Heart right ventricle (tissue), 16 donors: ENCODE data around the gene ABLIM1. TPM values are rescaled to one million over a fixed set of nuclear protein-coding genes. Genes with fewer than 3 reads are reported as not detected.

Experiments
- ATAC-seq, 8 donors: fragments of 200-7000 bp; cut with Tn5 transposase; one replicate each; pipeline ENCODE4 v1.9.1; 2020; ENCODE audit warnings: mild to moderate bottlenecking in 8 of 8, moderate library complexity in 8 of 8, moderate number of reproducible peaks in 1 of 8
- DNase-seq, 2 donors: peaks; one replicate each; pipeline ENCODE4 v3.0.0-alpha.2; 2020
- H3K27ac ChIP-seq, 10 donors: fragments of 200-600 bp; sonication (generic) in 2 of 10; one replicate each; pipeline versions ENCODE4 v1.5.0 to v1.8.0; 2020 to 2022; ENCODE audit warnings: mild to moderate bottlenecking in 3 of 10
- H3K27me3 ChIP-seq, 7 donors: fragments of 200-600 bp; one replicate each; pipeline ENCODE4 v1.8.0; 2021 to 2022; ENCODE audit warnings: mild to moderate bottlenecking in 2 of 7
- H3K36me3 ChIP-seq, 9 donors: fragments of 200-600 bp; sonication (generic) in 1 of 9; one replicate each; pipeline versions ENCODE4 v1.5.0 to v1.8.0; 2020 to 2022; ENCODE audit warnings: mild to moderate bottlenecking in 2 of 9
- H3K4me1 ChIP-seq, 9 donors: fragments of 200-600 bp; sonication (generic) in 1 of 9; one replicate each; pipeline versions ENCODE4 v1.5.0 to v1.8.0; 2020 to 2022; ENCODE audit warnings: mild to moderate bottlenecking in 4 of 9
- H3K4me3 ChIP-seq, 10 donors: fragments of 200-600 bp; sonication (generic) in 2 of 10; one replicate each; pipeline versions ENCODE4 v1.5.0 to v1.8.0; 2020 to 2022; ENCODE audit warnings: mild to moderate bottlenecking in 7 of 10, moderate library complexity in 2 of 10
- H3K9me3 ChIP-seq, 11 donors: fragments of 200-600 bp in 10 of 11; sonication (generic) in 2 of 11; one replicate each; pipeline versions ENCODE4 v1.5.0 to v1.8.0; 2013 to 2022; ENCODE audit warnings: mild to moderate bottlenecking in 2 of 11, control low read depth in 1 of 11, moderate library complexity in 1 of 11
- CTCF ChIP-seq, 9 donors: fragments of 200-600 bp; sonication (generic) in 2 of 9; IDR thresholded peaks; one replicate each; pipeline versions ENCODE4 v1.5.0 to v1.8.0; 2021 to 2022; ENCODE audit warnings: antibody characterized with exemption in 9 of 9, mild to moderate bottlenecking in 5 of 9, moderate library complexity in 1 of 9
- WGBS, 2 donors: extraction: QIAGEN DNeasy Blood & Tissue Kit; methylation state at CpG; one replicate each; pipeline ENCODE4 v1.1.7; 2013; ENCODE audit warnings: inconsistent platforms in 1 of 2; 5-methylcytosine and 5-hydroxymethylcytosine counted together
- intact Hi-C, 10 donors: fragments of 100-400 bp; cut with DNase I; formaldehyde crosslinking; loops; one replicate each; pipeline versions ENCODE4 v1.11.1 to v1.14.2; 2022
- long read RNA-seq, 3 donors: library from polyadenylated mRNA; unstranded; transcript quantifications; one replicate each; pipeline ENCODE4 v2.0.0, GENCODE V29; 2020 to 2021
- polyA plus RNA-seq, 2 donors: library from polyadenylated mRNA; stranded (reverse); fragments of 200-250 nt; gene quantifications; one replicate each; pipeline ENCODE4 v1.2.3, GENCODE V29; 2013
- total RNA-seq, 10 donors: library from RNA; stranded (reverse); fragmentation: NEBNext Ultra II Directional in 3 of 10; extraction: Animal tissue kit (Norgen Biotek cat#: 25700) in 3 of 10; gene quantifications; one replicate each; pipeline versions ENCODE4 v1.2.1 to v1.2.4, GENCODE V29; 2021 to 2023
- donor health status: Arrhythmogenic right ventricular cardiomyopathy.
- donor health status: ischemic (EF 13 %, LVEDD 7.1; RV severe dilation, severe dysfunction).
- donor health status: healthy with polysubstance abuse.
- donor health status: DM: no; HTN: yes; CAD: no.
- donor health status: DM: no; HTN: no; CAD: no.
- donor health status: ischemic (EF 25% LVEDD 6.9; RV normal size, moderate dysfunction).
- donor health status: ischemic (EF 25% LVEDD 5.7; RV mildly dilated, moderate dysfunction).
- donor health status: healthy.
- donor health status: DM: yes; HTN: yes; CAD: no.
- donor health status: Ischemic cardiomyopathy.
- donor health status: ischemic (EF 35%, LVEDD 5.7; RV mildly dilated, moderate dysfunction).
- donor health status: nonischemic (EF 11% LVEDD 7.7; RV severe dilation, severe dysfunction).
- donor health status: DM: yes; HTN: yes; CAD: no.
- donor health status: PGD.
- donor health status: ischemic (EF 29% LVEDD 5.4; RV normal size, mild dysfunction).
- donor health status: nonischemic (EF 23%, LVEDD 6.1; RV moderate dilation, normal function).

ABLIM1 gene
- total RNA-seq (100 to 1,000 TPM; 522 to 816 (median 606) TPM), polyA plus RNA-seq (100 to 1,000 TPM; 119 to 363 TPM)
- long read RNA-seq, donor 1, partial matches to known transcripts, result 52 of 460 reads
- long read RNA-seq, donor 1, other reads (novel, unspliced or antisense), result 408 of 460 reads
- long read RNA-seq, donor 2, partial matches to known transcripts, result 41 of 622 reads
- long read RNA-seq, donor 2, other reads (novel, unspliced or antisense), result 581 of 622 reads
- long read RNA-seq, donor 3, partial matches to known transcripts, result 68 of 1,250 reads
- long read RNA-seq, donor 3, other reads (novel, unspliced or antisense), result 1,182 of 1,250 reads

GRCh38 chr10:114658175-114658574 is at the start of gene ABLIM1:
ABLIM1 (minus strand) TSS chr10:114658275; CDS start chr10:114658200, 75 bp downstream.
- Histone ChIP-seq H3K27ac (peak within 1 kb of the TSS in 7 of 10 donors; percentile 8 to 92 (median 38)), H3K27me3 (no peaks in the 10 kb centered on the region), H3K36me3 (no peaks in the 10 kb centered on the region), H3K4me3 (no peak within 1 kb of the TSS), H3K4me1 (peaks cover 33 to 99% (median 83%) of the 10 kb centered on the region in 9 donors), H3K9me3 (peaks cover 0 to 8% (median 0%) of the 10 kb centered on the region in 11 donors)
- WGBS, 2 donors, result 71 to 75% methylated on average over 2 of the region's 2 CpGs
- DNase-seq, result no peak
- intact Hi-C loops, result no loop called here
- no peak for TF ChIP-seq CTCF (IDR thresholded peaks at IDR 0.05)
- ATAC-seq, result no peak

- Histone ChIP-seq H3K4me1 (peaks cover 0 to 75% (median 46%) of the 10 kb centered on the region in 9 donors), H3K27ac (peak overlapping the region in 7 of 10 donors; percentile 10 to 93 (median 32))
These were observed 48.5 kb upstream of the ABLIM1 start for GRCh38 chr10:114706458-114707055.

GRCh38 chr10:114704679-114705078 is 46.6 kb upstream of the ABLIM1 start:
- H3K4me3 ChIP-seq, result no peak overlapping the region
- 94 to 95% methylated on average over 4 of the region's 4 CpGs for WGBS, 2 donors
- intact Hi-C loops, result loop anchor here in 6 of 10 donors (5.0 to 10.0 kb wide), 5 partner anchors 60 to 232 kb away; no protein-coding TSS in a partner anchor
- no peaks in the 10 kb centered on the region for H3K27me3 ChIP-seq
- DNase-seq (no peak), ATAC-seq (no peak)
- no peak for TF ChIP-seq CTCF (IDR thresholded peaks at IDR 0.05)
- peaks cover 0 to 15% (median 0%) of the 10 kb centered on the region in 11 donors for H3K9me3 ChIP-seq
- H3K4me1 ChIP-seq, result peaks cover 0 to 61% (median 34%) of the 10 kb centered on the region in 9 donors
- H3K36me3 ChIP-seq, result no peaks in the 10 kb centered on the region
- peak overlapping the region in 2 of 10 donors; percentile 7 to 93 for H3K27ac ChIP-seq

More at GRCh38 chr10:114706458-114707055, 48.5 kb upstream of the ABLIM1 start:
- Histone ChIP-seq H3K36me3 (no peaks in the 10 kb centered on the region), H3K9me3 (peaks cover 0 to under 1% (median 0%) of the 10 kb centered on the region in 11 donors), H3K27me3 (no peaks in the 10 kb centered on the region), H3K4me3 (no peak overlapping the region)
- WGBS, 2 donors, result 49 to 50% methylated on average over 4 of the region's 4 CpGs
- peak in 3 of 8 donors; percentile 15 to 38 (median 33) for ATAC-seq
- intact Hi-C loops, result loop anchor here in 5 of 10 donors (5.0 to 10.0 kb wide), 4 partner anchors 58 to 154 kb away; no protein-coding TSS in a partner anchor
- DNase-seq, result no peak
- no peak for TF ChIP-seq CTCF (IDR thresholded peaks at IDR 0.05)

GRCh38 chr10:114703377-114704107 is 45.5 kb upstream of the ABLIM1 start:
- ATAC-seq, result peak in 7 of 8 donors; percentile 32 to 54 (median 42)
- Histone ChIP-seq H3K27ac (peak overlapping the region in 2 of 10 donors; percentile 27 to 38), H3K27me3 (no peaks in the 10 kb centered on the region), H3K9me3 (peaks cover 0 to 15% (median 0%) of the 10 kb centered on the region in 11 donors), H3K4me1 (peaks cover 0 to 59% (median 26%) of the 10 kb centered on the region in 9 donors), H3K4me3 (no peak overlapping the region), H3K36me3 (no peaks in the 10 kb centered on the region)
- DNase-seq, result no peak
- TF ChIP-seq CTCF (IDR thresholded peaks at IDR 0.05), result peak; percentile 31 to 76 (median 62)
- intact Hi-C loops, result loop anchor here in 4 of 10 donors (5.0 to 10.0 kb wide), 5 partner anchors 61 to 231 kb away; no protein-coding TSS in a partner anchor
- 32 to 37% methylated on average over 6 of the region's 6 CpGs for WGBS, 2 donors
